T-helper 2 cell treated with Interferon-gamma antibody and Interleukin-4, amounts not matched to agents 100 ng/mL and 5 ng/mL, for 36 hours (primary cell): Measurements from ENCODE around the gene ZKSCAN4. TPM values are rescaled to one million over a fixed set of nuclear protein-coding genes. Genes with fewer than 3 reads are reported as not detected.

Experiments used
- intact Hi-C: fragments of 100-400 bp; cut with micrococcal nuclease; formaldehyde crosslinking; loops from one replicate; pipeline ENCODE4 v1.15.1; 2023
- total RNA-seq: library from RNA; stranded (reverse); gene quantifications from 2 replicates; pipeline ENCODE4 v1.2.3, GENCODE V29; 2022

Gene ZKSCAN4
- total RNA-seq, 1 donor from 2014 or later, result 6.4 TPM

DNA sequence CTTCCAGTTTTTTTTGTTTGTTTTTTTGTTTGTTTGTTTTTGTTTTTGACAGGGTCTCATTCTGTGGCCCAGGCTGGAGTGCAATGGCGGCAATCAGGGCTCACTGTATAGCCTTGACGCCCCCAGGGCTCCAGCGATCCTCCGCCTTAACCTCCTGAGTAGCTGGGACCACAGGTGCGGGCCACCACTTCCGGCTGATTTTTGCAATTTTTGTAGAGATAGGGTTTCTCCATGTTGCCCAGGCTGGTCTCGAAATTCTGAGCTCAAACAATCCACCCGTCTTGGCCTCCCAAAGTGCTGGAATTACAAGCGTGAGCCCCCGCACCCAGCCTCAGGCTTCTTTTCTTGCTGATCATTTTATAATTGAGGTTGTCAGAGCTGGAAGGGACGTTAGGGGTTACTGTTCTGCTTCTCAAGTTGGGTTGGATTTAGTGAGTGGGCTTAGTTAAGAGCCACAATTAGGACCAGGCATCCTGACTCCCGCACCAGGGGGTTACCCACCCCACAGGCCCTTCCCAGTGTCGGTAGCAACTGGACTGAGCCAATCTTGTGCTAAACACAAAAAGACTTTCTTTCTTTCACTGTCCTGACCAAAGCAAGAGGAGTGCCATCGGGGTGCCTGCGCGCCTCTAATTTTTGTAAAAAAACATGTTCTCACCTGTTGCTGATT lies 40.1 kb downstream of the ZKSCAN4 start:
- intact Hi-C loops, result no loop called here

DNA sequence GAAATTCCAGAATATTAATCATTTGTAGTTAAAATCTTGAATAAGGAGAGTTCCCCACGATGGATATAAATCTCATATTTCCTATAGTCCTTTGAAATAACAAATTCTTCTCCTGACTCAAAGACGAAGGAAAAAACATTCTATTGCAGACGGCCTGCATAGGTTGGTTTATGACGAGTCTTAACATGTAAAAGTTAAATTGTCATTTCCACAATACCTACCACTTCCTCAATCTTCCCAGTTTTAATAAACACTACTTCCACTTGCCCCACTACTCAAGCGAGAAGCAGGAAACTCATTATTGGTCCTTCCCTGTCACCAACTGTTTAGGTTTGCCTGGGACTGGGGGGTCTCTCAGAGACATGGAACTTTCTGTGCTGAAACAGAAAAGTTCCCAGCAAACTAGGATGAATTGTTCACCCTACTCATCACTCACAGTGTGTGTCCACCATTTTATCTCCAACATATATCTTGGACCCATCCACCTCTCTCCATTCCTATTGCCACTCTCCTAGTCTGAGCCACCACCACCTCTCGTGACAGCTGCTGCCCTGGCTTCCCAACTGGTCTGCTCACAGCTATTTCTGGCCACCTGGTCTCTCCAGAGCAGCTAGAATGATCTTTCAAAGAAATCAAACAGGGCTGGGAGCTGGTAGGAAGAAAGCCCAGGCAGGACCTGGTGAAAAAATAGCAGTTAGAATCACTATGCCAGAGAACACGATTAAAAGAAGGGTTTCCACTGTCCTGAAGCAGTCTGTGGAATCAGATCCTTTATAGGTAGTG lies 42.1 kb downstream of the ZKSCAN4 start:
- intact Hi-C loops, result no loop called here

DNA sequence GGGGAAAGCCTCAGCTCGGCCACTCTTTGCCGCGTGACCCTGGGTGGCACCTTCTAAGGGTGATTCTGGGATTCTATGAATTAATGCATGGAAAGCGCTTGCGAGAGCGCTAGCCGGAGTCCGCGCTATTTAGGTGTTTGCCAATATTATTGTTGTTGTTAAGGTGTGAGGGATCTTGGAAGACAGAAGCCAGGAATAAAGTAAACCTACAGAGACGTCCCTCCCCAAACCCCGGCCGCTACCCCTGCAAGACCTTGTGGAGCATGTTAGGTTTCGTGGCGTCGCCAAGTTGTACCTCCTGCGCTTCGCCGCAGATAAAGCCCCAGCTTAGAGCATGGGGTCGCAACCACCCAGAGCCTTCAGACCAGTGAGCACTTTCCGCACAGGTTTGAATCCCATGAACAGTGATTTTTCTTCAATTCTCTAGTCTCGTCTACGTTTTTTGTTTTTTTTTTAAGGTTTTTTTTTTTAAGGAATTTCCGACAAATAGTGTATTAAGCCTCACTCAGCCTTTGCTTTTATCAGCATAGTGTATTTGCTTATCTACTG lies 43.9 kb downstream of the ZKSCAN4 start:
- intact Hi-C loops, result no loop called here

DNA sequence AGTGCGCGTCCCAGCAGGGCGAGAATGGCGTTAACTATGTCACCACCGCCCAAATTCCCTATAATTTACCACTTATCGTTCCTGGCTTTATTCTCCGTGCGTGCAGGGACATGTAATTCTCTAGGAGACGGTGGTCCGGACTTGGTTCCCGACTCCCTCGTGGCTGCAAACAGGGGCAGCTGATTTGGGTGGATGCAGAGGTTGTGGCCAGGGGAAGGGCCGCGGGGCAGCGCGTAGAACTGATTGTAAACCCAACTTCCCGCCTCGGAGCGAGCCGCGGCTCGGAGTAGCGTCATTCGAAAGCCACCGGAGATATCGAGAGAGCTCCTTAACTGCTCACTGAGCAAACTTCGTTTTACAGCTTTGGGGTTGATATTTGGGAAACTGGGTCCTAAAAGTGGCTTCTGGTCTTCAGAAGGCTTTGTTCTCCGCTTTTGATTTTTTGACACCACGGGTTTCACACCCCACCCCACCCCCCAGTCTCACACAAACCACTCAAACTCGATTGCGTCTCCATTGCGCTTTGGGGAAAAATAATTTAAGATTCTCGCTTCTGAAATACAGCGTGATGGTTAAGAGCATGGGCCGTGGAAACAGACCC lies 44.5 kb downstream of the ZKSCAN4 start:
- intact Hi-C loops, result loop anchor here (2.0 kb wide), 1 partner anchor 65 kb away; no protein-coding TSS in a partner anchor

DNA sequence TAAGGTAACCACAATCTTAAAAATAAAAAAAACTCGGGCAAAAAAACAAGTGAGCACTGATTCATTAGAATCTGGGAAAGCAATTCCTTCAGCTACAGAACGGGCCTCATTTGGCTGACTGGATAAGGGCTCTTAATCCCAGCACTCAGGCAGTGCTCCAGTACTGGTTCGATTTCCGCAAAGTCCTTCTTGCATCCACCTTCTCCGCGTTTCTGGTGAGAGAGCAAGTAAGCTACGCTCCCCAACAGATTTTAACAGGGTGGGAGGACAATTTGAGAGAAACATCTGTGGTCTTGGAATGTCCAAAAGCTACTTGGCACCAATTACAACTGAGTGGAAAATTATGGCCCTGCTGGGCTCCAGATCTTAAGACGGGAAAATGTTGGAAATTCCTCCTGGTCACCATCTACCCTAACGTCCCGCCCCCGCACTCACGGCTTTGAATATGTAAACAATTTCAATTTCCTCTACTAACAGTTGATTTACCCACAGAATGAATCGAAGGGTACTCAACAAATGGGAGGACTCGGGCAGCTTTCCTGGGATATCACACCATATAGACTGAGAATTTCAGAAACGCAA lies 45.0 kb downstream of the ZKSCAN4 start:
- intact Hi-C loops, result loop anchor here (2.0 kb wide), 1 partner anchor 64 kb away; no protein-coding TSS in a partner anchor

DNA sequence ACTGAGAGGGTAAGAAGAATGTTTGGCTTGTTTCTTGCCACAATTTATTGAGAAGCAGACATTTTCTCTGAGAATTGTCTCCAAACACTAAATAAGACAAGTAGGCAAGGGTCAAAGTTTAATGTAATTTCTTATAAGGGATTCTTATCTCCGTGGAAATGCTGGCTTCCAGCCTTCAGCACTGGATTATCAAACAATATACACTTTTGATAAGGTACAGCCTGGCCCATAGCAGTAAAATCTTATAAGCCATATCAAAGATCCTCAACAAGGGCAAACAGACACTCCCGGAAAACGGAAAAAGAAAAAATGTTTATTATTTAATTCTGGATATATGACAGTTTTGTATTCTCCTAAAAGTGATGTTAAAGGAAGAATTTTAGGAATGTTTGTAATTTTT lies 45.5 kb downstream of the ZKSCAN4 start:
- intact Hi-C loops, result loop anchor here (2.0 kb wide), 1 partner anchor 64 kb away; no protein-coding TSS in a partner anchor

DNA sequence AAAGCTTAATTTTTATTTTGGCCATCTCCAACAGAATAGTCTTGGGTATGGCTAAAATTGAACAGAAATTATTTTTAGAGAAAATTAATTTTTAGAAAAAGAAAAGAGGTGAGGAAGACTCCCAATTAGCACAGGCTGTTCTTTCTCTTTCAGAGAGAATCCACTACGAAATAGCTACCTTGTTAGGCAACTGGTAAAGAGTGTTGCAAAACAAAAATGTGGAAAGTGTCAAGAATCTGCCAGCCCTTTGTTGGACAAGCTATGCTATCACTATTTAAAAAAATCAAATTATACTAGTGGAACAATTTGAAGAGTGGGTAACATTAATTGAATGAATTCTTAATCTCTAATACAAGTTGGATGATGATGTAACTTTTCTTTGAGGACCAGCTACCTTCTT lies 46.2 kb downstream of the ZKSCAN4 start:
- intact Hi-C loops, result loop anchor here (2.0 kb wide), 1 partner anchor 63 kb away; no protein-coding TSS in a partner anchor

DNA sequence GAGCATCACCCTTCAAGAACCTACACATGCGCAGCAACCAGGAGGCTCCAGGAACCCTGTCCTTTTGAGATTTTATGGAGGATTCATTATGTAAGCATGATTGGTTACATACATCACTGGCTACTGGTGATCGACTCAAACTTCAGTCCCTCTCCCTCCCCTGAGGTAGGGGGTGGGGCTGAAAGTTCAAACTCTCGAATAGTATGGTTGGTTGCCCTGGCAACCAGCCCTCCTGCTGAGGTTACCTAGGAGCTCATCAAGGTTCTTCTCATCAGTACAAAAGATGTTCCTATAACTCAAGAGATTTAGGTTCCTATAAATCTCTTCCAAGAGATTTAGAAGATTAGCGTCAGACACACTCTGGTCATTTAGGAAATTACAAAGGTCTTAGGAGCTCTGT lies 48.9 kb downstream of the ZKSCAN4 start:
- intact Hi-C loops, result no loop called here

DNA sequence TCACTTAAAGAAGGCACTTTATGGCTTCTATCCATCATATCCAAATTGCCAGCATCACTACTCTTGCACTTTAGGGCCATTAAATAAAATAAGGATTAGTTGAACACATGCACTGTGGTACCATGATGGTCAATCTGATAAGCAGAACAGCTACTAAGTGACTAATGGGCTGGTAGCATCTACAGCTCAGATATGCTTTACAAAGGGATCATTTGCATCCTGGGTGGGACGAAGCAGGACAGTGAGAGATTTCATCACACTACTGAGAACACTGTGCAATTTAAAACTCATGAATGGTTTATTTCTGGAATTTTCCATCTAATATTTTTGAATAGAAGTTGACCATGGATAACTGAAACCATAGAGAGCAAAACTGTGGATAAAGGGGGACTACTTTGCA lies 52.0 kb downstream of the ZKSCAN4 start:
- intact Hi-C loops, result no loop called here

Other genes with a start within 250 kb of the ZKSCAN4 start
- 0.43 and 0.66 TPM in 2 replicates for gene ZNF165, start 171.7 kb downstream of the ZKSCAN4 start, total RNA-seq
- 5.4 and 5.6 TPM in 2 replicates for gene ZSCAN16, start 127.7 kb downstream of the ZKSCAN4 start, total RNA-seq
- 18.6 and 19.5 TPM in 2 replicates for gene ZKSCAN8, start 110.4 kb downstream of the ZKSCAN4 start, total RNA-seq
- 6.1 and 6.5 TPM in 2 replicates for gene ZSCAN9, start 27.0 kb downstream of the ZKSCAN4 start, total RNA-seq
- gene NKAPL, start 7.0 kb upstream of the ZKSCAN4 start, total RNA-seq, result not detected in 2 replicates
- gene ZSCAN26, start 14.9 kb upstream of the ZKSCAN4 start, total RNA-seq, result 7.3 and 8.4 TPM in 2 replicates
- gene PGBD1, start 29.3 kb upstream of the ZKSCAN4 start, total RNA-seq, result 2.4 and 2.8 TPM in 2 replicates
- gene ZSCAN31, start 83.9 kb upstream of the ZKSCAN4 start, total RNA-seq, result 0.98 and 1.3 TPM in 2 replicates
- 5.2 and 5.5 TPM in 2 replicates for gene ZKSCAN3, start 97.7 kb upstream of the ZKSCAN4 start, total RNA-seq
- gene ZSCAN12, start 147.5 kb upstream of the ZKSCAN4 start, total RNA-seq, result 4.8 and 5.7 TPM in 2 replicates
- 0.43 and 0.86 TPM in 2 replicates for gene ZSCAN23, start 191.2 kb upstream of the ZKSCAN4 start, total RNA-seq